Endothelial cell of umbilical vein (primary cell): ENCODE results near the gene IGFBP6. TPM values are rescaled to one million over a fixed set of nuclear protein-coding genes. Genes with fewer than 3 reads are reported as not detected.

Experiments used
- BruUV-seq: library from RNA; stranded (reverse); fragments of 400-500 nt; replicated peaks from 2 replicates; lab custom pipeline; 2021; lab: Mats Ljungman, UMichigan
- CTCF ChIA-PET: fragments of 300-600, 350-600 bp; sonication (Branson Sonifier 250); formaldehyde crosslinking; loops from one replicate; lab custom pipeline; 2021; ENCODE audit warnings: antibody characterized with exemption, inconsistent platforms; lab: Charles Lee
- POLR2A ChIA-PET: fragments of 300-600, 350-600 bp; sonication (Branson Sonifier 250); formaldehyde crosslinking; loops from one replicate; lab custom pipeline; 2021; ENCODE audit warnings: antibody characterized with exemption, inconsistent platforms; lab: Charles Lee
- DNase-seq: peaks from one replicate; pipeline ENCODE4 v3.0.0-alpha.2; 2011; ENCODE audit warnings: low read depth, low spot score
- FAIRE-seq: peaks from 2 replicates; lab custom pipeline; 2011; peaks lifted over from hg19 to GRCh38; lab: Jason Lieb, UNC
- H2AFZ ChIP-seq: 2 replicates; pipeline ENCODE4 v1.6.0; 2012; ENCODE audit warnings: low read depth, low read length, control low read depth, inconsistent platforms
- H3K27ac ChIP-seq: 2 replicates; pipeline ENCODE4 v1.5.1; 2011; ENCODE audit warnings: low read depth, mild to moderate bottlenecking, control low read depth, low read length, moderate library complexity; ENCODE audit not compliant: insufficient read depth
- H3K27me3 ChIP-seq, 2 experiments: 2 replicates each; pipeline versions ENCODE4 v1.6.0 to v1.6.1; 2011; ENCODE audit warnings: low read length in 2 of 2, mixed read lengths in 1 of 2; ENCODE audit not compliant: control insufficient read depth in 2 of 2, insufficient read depth in 2 of 2
- H3K36me3 ChIP-seq, 2 experiments: 2 replicates in 1 of 2; 3 replicates in 1 of 2; pipeline ENCODE4 v1.5.1; 2011; ENCODE audit warnings: low read length in 2 of 2, mild to moderate bottlenecking in 1 of 2, moderate library complexity in 1 of 2; ENCODE audit not compliant: control insufficient read depth in 2 of 2, insufficient read depth in 2 of 2; ENCODE audit errors: extremely low read depth in 1 of 2
- H3K4me1 ChIP-seq: 3 replicates; pipeline ENCODE4 v1.5.1; 2011; ENCODE audit warnings: mild to moderate bottlenecking, low read length; ENCODE audit not compliant: control insufficient read depth, insufficient read depth; ENCODE audit errors: extremely low read depth
- H3K4me2 ChIP-seq: 2 replicates; pipeline ENCODE4 v1.6.1; 2011; ENCODE audit warnings: low read length, control low read depth, mixed read lengths; ENCODE audit not compliant: insufficient read depth
- H3K4me3 ChIP-seq, 3 experiments: fragments of 200-600 bp in 1 of 3; sonication (generic), shearing (Covaris generic) in 1 of 3; replicated peaks in 1 of 3; 2 replicates each; pipeline ENCODE4 v1.5.1; 2011 to 2016; ENCODE audit warnings: control low read depth in 3 of 3, low read length in 3 of 3, mild to moderate bottlenecking in 2 of 3, inconsistent platforms in 1 of 3, low read depth in 1 of 3, moderate library complexity in 1 of 3; ENCODE audit not compliant: insufficient read depth in 1 of 3
- H3K79me2 ChIP-seq: 2 replicates; pipeline ENCODE4 v1.6.0; 2012; ENCODE audit warnings: low read length, inconsistent platforms; ENCODE audit not compliant: control insufficient read depth, insufficient read depth
- H3K9ac ChIP-seq: replicated peaks from 2 replicates; pipeline ENCODE3; 2011; ENCODE audit warnings: low read length, control low read depth; ENCODE audit not compliant: insufficient read depth; ENCODE audit errors: extremely low read depth
- H3K9me1 ChIP-seq: replicated peaks from 3 replicates; pipeline ENCODE4 v1.6.0; 2011; ENCODE audit warnings: mild to moderate bottlenecking, low read length; ENCODE audit not compliant: control insufficient read depth, insufficient read depth; ENCODE audit errors: extremely low read depth
- H3K9me3 ChIP-seq: replicated peaks from 2 replicates; pipeline ENCODE4 v1.5.1; 2012; ENCODE audit warnings: low read length, inconsistent platforms; ENCODE audit not compliant: control insufficient read depth, insufficient read depth
- H4K20me1 ChIP-seq: replicated peaks from 2 replicates; pipeline ENCODE3; 2011; ENCODE audit warnings: mild to moderate bottlenecking, low read length; ENCODE audit not compliant: control insufficient read depth, insufficient read depth; ENCODE audit errors: extremely low read depth
- EZH2 ChIP-seq: IDR thresholded peaks from 2 replicates; pipeline ENCODE4 v1.6.1; 2012; ENCODE audit warnings: borderline replicate concordance, low read depth, mild to moderate bottlenecking, moderate library complexity, low read length, inconsistent platforms; ENCODE audit not compliant: severe bottlenecking
- FOS ChIP-seq: IDR thresholded peaks from 2 replicates; pipeline ENCODE4 v1.6.1; 2011; ENCODE audit warnings: mild to moderate bottlenecking, low read length, moderate library complexity, borderline replicate concordance; ENCODE audit not compliant: insufficient read depth
- GATA2 ChIP-seq: IDR thresholded peaks from 2 replicates; pipeline ENCODE4 v1.7.0; 2011; ENCODE audit warnings: low read depth, mild to moderate bottlenecking, moderate library complexity, mixed read lengths, low read length; ENCODE audit not compliant: insufficient read length, insufficient read depth
- JUN ChIP-seq: IDR thresholded peaks from 2 replicates; pipeline ENCODE4 v1.6.1; 2011; ENCODE audit warnings: borderline replicate concordance, low read depth; ENCODE audit not compliant: insufficient read length, insufficient read depth
- MYC ChIP-seq: IDR thresholded peaks from one replicate; pipeline ENCODE4 v1.6.1; 2011; ENCODE audit warnings: mild to moderate bottlenecking, low read depth, low read length
- POLR2A ChIP-seq: IDR thresholded peaks from 2 replicates; pipeline ENCODE4 v1.6.1; 2012; ENCODE audit warnings: low read depth, mild to moderate bottlenecking, control low read depth, low read length
- POLR2AphosphoS5 ChIP-seq: IDR thresholded peaks from 2 replicates; pipeline ENCODE4 v1.6.1; 2012; ENCODE audit warnings: low read depth, mild to moderate bottlenecking, control low read depth, low read length, moderate library complexity; ENCODE audit not compliant: insufficient read depth
- dilution Hi-C: fragments of 300-500 bp; cut with MboI; formaldehyde crosslinking; loops from one replicate; pipeline ENCODE4 v1.15.0; 2019; ENCODE audit warnings: low sequenced_read_pairs; ENCODE audit not compliant: extremely low pct_ligation_motif_present
- intact Hi-C: fragments of 100-400 bp; cut with micrococcal nuclease; formaldehyde crosslinking; loops from one replicate; pipeline ENCODE4 v1.10.0; 2022
- polyA plus RNA-seq, 4 experiments: library from polyadenylated mRNA; depleted of rRNA in 3 of 4; stranded (reverse) in 3 of 4; unstranded in 1 of 4; fragments of >200 nt; gene quantifications; 2 replicates each; pipeline versions ENCODE4 v1.2.1 to v1.2.3, GENCODE V29; 2011 to 2012; ENCODE audit warnings: missing spikeins in 1 of 4
- total RNA-seq: library from RNA; stranded (reverse); gene quantifications from 2 replicates; pipeline ENCODE4 v1.2.3, GENCODE V29; 2021
- TF ChIP-seq, protein P1 (sequence below): IDR thresholded peaks from 2 replicates; pipeline ENCODE4 v1.6.1; 2011; ENCODE audit not compliant: insufficient read depth, insufficient read length
- TF ChIP-seq, protein P2 (sequence below), 2 donors: IDR thresholded peaks; 1 replicate in 1 of 2; 2 replicates in 1 of 2; pipeline ENCODE4 v1.5.1; 2011; ENCODE audit warnings: low read length in 2 of 2, mild to moderate bottlenecking in 2 of 2, moderate library complexity in 2 of 2, control low read depth in 1 of 2, inconsistent platforms in 1 of 2, low read depth in 1 of 2; ENCODE audit not compliant: insufficient read depth in 1 of 2; ENCODE audit errors: extremely low read depth in 1 of 2

Gene IGFBP6
- total and polyA plus RNA-seq, 2 donors (not counting 3 experiments of a cell fraction or from before 2014, with no cell fraction given), result 14.1 to 18.2 TPM

- H2AFZ ChIP-seq, result no peak overlapping the region
- H3K36me3 ChIP-seq, result peaks cover 0 to 6% of the 10 kb centered on the region in 2 experiments
- H3K27me3 ChIP-seq, result no peaks in the 10 kb centered on the region
- intact Hi-C loops, result no loop called here
- H3K79me2 ChIP-seq, result no peaks in the 10 kb centered on the region
- peaks cover 38% of the 10 kb centered on the region for H3K4me1 ChIP-seq
- no peak overlapping the region for H3K27ac ChIP-seq
- H3K9me1 ChIP-seq, result no peaks in the 10 kb centered on the region
- no peak for TF ChIP-seq MYC
- TF ChIP-seq POLR2AphosphoS5, result no peak
- TF ChIP-seq, protein P1, sequence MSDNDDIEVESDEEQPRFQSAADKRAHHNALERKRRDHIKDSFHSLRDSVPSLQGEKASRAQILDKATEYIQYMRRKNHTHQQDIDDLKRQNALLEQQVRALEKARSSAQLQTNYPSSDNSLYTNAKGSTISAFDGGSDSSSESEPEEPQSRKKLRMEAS, result no peak
- TF ChIP-seq FOS, result no peak
- TF ChIP-seq JUN, result no peak
- no peak for TF ChIP-seq GATA2
- no peak for TF ChIP-seq EZH2
- TF ChIP-seq, protein P2, sequence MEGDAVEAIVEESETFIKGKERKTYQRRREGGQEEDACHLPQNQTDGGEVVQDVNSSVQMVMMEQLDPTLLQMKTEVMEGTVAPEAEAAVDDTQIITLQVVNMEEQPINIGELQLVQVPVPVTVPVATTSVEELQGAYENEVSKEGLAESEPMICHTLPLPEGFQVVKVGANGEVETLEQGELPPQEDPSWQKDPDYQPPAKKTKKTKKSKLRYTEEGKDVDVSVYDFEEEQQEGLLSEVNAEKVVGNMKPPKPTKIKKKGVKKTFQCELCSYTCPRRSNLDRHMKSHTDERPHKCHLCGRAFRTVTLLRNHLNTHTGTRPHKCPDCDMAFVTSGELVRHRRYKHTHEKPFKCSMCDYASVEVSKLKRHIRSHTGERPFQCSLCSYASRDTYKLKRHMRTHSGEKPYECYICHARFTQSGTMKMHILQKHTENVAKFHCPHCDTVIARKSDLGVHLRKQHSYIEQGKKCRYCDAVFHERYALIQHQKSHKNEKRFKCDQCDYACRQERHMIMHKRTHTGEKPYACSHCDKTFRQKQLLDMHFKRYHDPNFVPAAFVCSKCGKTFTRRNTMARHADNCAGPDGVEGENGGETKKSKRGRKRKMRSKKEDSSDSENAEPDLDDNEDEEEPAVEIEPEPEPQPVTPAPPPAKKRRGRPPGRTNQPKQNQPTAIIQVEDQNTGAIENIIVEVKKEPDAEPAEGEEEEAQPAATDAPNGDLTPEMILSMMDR (IDR thresholded peaks at IDR 0.05; ENCODE audit: extremely low read depth in 1 of 2, insufficient read depth in 1 of 2, low read depth in 1 of 2, low read length in 2 of 2), result no peak
- no peak for TF ChIP-seq POLR2A
- no peak overlapping the region for H3K4me2 ChIP-seq
- ChIA-PET POLR2A (no interaction called here), CTCF (interaction anchor here (1.1 to 14.2 kb wide), 7 partner anchors 9 to 252 kb away, joined by 3 to 463 read pairs (median 79); partner anchors contain the start of genes AAAS, IGFBP6, SOAT2 and SPRYD3)
- dilution Hi-C loops, result no loop called here
- no peak for FAIRE-seq
- no TSS peak for BruUV-seq
- DNase-seq, result no peak
- H3K4me3 ChIP-seq, result no peak overlapping the region
- no peaks in the 10 kb centered on the region for H4K20me1 ChIP-seq
- no peaks in the 10 kb centered on the region for H3K9me3 ChIP-seq
- no peak overlapping the region for H3K9ac ChIP-seq
These were observed 28.5 kb upstream of the IGFBP6 start for GRCh38 chr12:53068811-53069585.
